Chondrocyte (in vitro differentiated cells): ENCODE data around the gene MTSS2. TPM values are rescaled to one million over a fixed set of nuclear protein-coding genes. Genes with fewer than 3 reads are reported as not detected.
A peak's percentile ranks its signal among the peaks of the same experiment; 100 is the strongest.
"Not testable (repeated sequence)": the region's sequence is repeated elsewhere in the genome, so short reads cannot be mapped to it uniquely, and the experiment has no call there.

ENCODE experiments used
- DNase-seq: peaks from one replicate; pipeline ENCODE4 v3.0.0; 2021; ENCODE audit warnings: mixed read lengths, low spot score
- H3K27ac Mint-ChIP-seq: one replicate; pipeline ENCODE4 v1.8.0; 2021; ENCODE audit warnings: mild to moderate bottlenecking, moderate library complexity, mixed read lengths; ENCODE audit not compliant: unreplicated experiment
- H3K27me3 Mint-ChIP-seq: 2 replicates; pipeline ENCODE4 v1.8.0; 2021; ENCODE audit warnings: low read depth, mixed read lengths
- H3K36me3 Mint-ChIP-seq: 2 replicates; pipeline ENCODE4 v1.8.0; 2021; ENCODE audit warnings: low read depth, mixed read lengths
- H3K4me1 Mint-ChIP-seq: 2 replicates; pipeline ENCODE4 v1.8.0; 2021; ENCODE audit warnings: low read depth, mild to moderate bottlenecking, mixed read lengths
- H3K4me3 Mint-ChIP-seq: one replicate; pipeline ENCODE4 v1.8.0; 2021; ENCODE audit warnings: mild to moderate bottlenecking, moderate library complexity, mixed read lengths; ENCODE audit not compliant: unreplicated experiment
- H3K9me3 Mint-ChIP-seq: 2 replicates; pipeline ENCODE4 v1.8.0; 2021; ENCODE audit warnings: low read depth, mixed read lengths
- CTCF ChIP-seq: fragments of 200-600 bp; sonication (generic); IDR thresholded peaks from 2 replicates; pipeline ENCODE4 v1.5.0; 2021; ENCODE audit warnings: antibody characterized with exemption, mild to moderate bottlenecking, moderate library complexity
- total RNA-seq: library from RNA; stranded (reverse); gene quantifications from 3 replicates; pipeline ENCODE4 v1.2.1, GENCODE V29; 2021

The MTSS2 gene
- total RNA-seq, 1 donor from 2014 or later, result 296 TPM

GRCh38 chr16:70674221-70675014, 11.4 kb downstream of the MTSS2 start:
- H3K27me3 Mint-ChIP-seq, result no peaks in the 10 kb centered on the region
- no peak overlapping the region for H3K27ac Mint-ChIP-seq
- no peak overlapping the region for H3K4me3 Mint-ChIP-seq
- no peak for DNase-seq
- peaks cover 14% of the 10 kb centered on the region for H3K4me1 Mint-ChIP-seq
- no peaks in the 10 kb centered on the region for H3K9me3 Mint-ChIP-seq
- no peak for TF ChIP-seq CTCF
- H3K36me3 Mint-ChIP-seq, result peaks cover 53% of the 10 kb centered on the region

DNA sequence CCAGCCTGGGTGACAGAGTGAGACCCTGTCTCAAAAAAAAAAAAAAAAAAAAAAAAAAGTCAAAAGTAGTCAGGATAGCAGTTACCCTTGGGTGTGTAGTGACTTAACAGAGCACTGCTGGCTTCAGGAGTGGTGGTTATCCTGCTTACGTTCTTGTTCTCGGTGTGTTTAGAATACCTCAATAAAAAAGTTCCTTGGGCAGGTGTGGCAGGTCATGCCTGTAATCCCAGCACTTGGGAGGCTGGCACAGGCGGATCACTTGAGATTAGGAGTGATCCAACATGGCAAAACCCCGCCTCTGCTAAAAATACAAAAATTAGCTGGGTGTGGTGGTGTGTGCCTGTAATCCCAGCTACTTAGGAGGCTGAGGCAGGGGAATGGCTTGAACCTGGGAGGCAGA, 14.9 kb downstream of the MTSS2 start:
- peak overlapping the region; percentile 41 for H3K27ac Mint-ChIP-seq
- H3K27me3 Mint-ChIP-seq, H3K9me3 Mint-ChIP-seq, H3K4me3 Mint-ChIP-seq, DNase-seq, H3K4me1 Mint-ChIP-seq: not testable (repeated sequence)
- H3K36me3 Mint-ChIP-seq, result peaks cover 62% of the 10 kb centered on the region

DNA sequence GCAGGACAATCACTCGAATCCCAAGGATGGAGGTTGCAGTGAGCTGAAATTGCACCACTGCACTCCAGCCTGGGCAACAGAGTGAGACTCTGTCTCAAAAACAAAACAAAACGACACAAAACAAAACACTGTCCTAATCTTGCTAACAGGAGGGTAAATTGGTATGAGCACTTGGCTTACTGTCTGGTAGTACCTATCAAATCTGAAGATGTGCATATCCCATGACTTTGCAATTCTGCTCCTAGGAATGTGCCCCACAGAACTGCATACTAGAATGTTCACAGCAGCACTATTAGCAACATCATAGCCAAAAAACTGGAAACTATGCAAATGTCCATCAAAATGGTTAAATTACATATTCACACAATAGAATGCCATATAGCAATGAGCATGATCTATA, 15.7 kb downstream of the MTSS2 start:
- no peak overlapping the region for H3K4me3 Mint-ChIP-seq
- H3K9me3 Mint-ChIP-seq, result no peaks in the 10 kb centered on the region
- no peaks in the 10 kb centered on the region for H3K27me3 Mint-ChIP-seq
- no peak for DNase-seq
- H3K36me3 Mint-ChIP-seq, result peaks cover 60% of the 10 kb centered on the region
- peak overlapping the region; percentile 0 for H3K27ac Mint-ChIP-seq
- TF ChIP-seq CTCF, result no peak
- peaks cover 5% of the 10 kb centered on the region for H3K4me1 Mint-ChIP-seq

DNA sequence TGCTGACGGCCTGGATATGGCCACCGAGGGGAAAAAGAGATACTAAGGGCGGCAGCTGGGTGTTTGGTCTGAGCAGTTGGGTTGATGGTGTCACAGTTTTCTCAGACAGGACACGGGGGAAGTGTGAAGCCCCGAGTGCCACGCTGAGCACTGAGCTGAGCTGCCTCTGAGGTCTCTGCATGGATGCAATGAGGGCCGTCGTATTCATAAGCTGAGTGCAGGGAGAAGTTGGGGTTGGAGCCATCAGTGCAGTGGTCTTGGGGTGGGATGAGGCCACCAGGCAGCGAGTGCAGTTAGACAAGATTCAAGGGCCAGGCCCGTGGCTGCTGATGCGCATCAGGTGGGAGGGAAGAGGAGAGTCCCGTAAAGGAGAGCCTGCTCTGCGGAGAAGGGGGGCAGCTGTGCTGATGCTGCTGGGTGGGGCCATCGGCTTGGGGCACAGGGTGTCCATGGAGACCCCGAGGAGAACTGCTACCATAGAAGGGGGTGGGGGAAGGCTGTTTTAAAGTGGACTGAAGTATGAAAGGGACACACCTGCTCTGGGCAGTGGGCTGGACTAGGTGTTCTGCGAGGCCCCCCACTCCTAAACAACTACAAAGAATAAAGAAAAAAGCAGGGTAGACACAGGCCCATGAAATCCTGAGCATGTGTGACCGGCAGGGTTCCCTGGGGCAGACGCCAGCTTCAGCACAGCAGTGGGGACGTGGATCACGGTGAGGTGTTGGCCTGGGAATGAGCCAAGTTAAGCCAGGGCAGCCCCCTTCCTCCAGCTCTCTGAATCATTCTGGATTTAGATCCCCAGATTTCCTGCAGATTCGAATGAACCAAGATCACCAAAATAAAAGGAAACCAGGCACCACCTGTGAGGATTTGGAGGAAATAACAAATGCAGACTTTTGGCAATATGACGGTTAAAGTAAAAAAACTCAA, 19.8 kb downstream of the MTSS2 start:
- no peak overlapping the region for H3K27ac Mint-ChIP-seq
- H3K9me3 Mint-ChIP-seq, result no peaks in the 10 kb centered on the region
- H3K4me3 Mint-ChIP-seq, result no peak overlapping the region
- DNase-seq, result peak; percentile 77
- no peak for TF ChIP-seq CTCF
- peaks cover 46% of the 10 kb centered on the region for H3K36me3 Mint-ChIP-seq
- peaks cover 26% of the 10 kb centered on the region for H3K4me1 Mint-ChIP-seq
- H3K27me3 Mint-ChIP-seq, result no peaks in the 10 kb centered on the region

- no peak overlapping the region for H3K4me3 Mint-ChIP-seq
- peak; percentile 77 for DNase-seq
- no peaks in the 10 kb centered on the region for H3K9me3 Mint-ChIP-seq
- TF ChIP-seq CTCF, result no peak
- H3K27ac Mint-ChIP-seq, result no peak overlapping the region
- H3K27me3 Mint-ChIP-seq, result no peaks in the 10 kb centered on the region
- peaks cover 42% of the 10 kb centered on the region for H3K36me3 Mint-ChIP-seq
- H3K4me1 Mint-ChIP-seq, result peaks cover 25% of the 10 kb centered on the region
Observed at GRCh38 chr16:70665113-70665694, 20.6 kb downstream of the MTSS2 start.
